NCI-H460 (cell line): ENCODE results near the gene GUCA2A. TPM values are rescaled to one million over a fixed set of nuclear protein-coding genes. Genes with fewer than 3 reads are reported as not detected.
"Not testable (repeated sequence)": the region's sequence is repeated elsewhere in the genome, so short reads cannot be mapped to it uniquely, and the experiment has no call there.

Source experiments
- DNase-seq: peaks from one replicate; pipeline ENCODE4 v3.0.0-alpha.2; 2016; ENCODE audit warnings: low read depth; ENCODE audit errors: extremely low read depth
- polyA plus RNA-seq: library from polyadenylated mRNA; depleted of rRNA; stranded (reverse); fragments of >200 nt; gene quantifications from 2 replicates; pipeline ENCODE4 v1.2.3, GENCODE V29; 2014; cell fraction: nucleus; rRNA removed
- total RNA-seq: library from RNA; depleted of rRNA; stranded (reverse); fragments of >200 nt; shearing (Covaris generic); gene quantifications from 2 replicates; pipeline ENCODE4 v1.2.3, GENCODE V29; 2014; rRNA removed

The GUCA2A gene
- total RNA-seq: not detected in 2 replicates
- polyA plus RNA-seq: not detected in 2 replicates

GRCh38 chr1:42164551-42165420 is at the start of gene GUCA2A:
Gene GUCA2A, minus strand, starts transcription at chr1:42164745. Its CDS starts 33 bp downstream, at chr1:42164712.
- no peak for DNase-seq

- DNase-seq: no peak
Measured at GRCh38 chr1:42211224-42211623, 46.7 kb upstream of the GUCA2A start.

GRCh38 chr1:42210421-42211133 is 46.0 kb upstream of the GUCA2A start:
- DNase-seq: peak; percentile 72

- peak; percentile 63 for DNase-seq
Measured at GRCh38 chr1:42209526-42210251, 45.1 kb upstream of the GUCA2A start.

GRCh38 chr1:42206930-42207329 is 42.4 kb upstream of the GUCA2A start:
- DNase-seq: not testable (repeated sequence)

- no peak for DNase-seq
Measured at GRCh38 chr1:42206164-42206563, 41.6 kb upstream of the GUCA2A start.

- no peak for DNase-seq
Measured at GRCh38 chr1:42201986-42202385, 37.4 kb upstream of the GUCA2A start.

GRCh38 chr1:42198251-42198650 is 33.7 kb upstream of the GUCA2A start:
- DNase-seq: no peak

GRCh38 chr1:42195841-42196240 is 31.3 kb upstream of the GUCA2A start:
- no peak for DNase-seq

- DNase-seq: no peak
Measured at GRCh38 chr1:42192106-42192505, 27.6 kb upstream of the GUCA2A start.

- no peak for DNase-seq
Measured at GRCh38 chr1:42191319-42191718, 26.8 kb upstream of the GUCA2A start.

- no peak for DNase-seq
Measured at GRCh38 chr1:42189931-42190853, 25.6 kb upstream of the GUCA2A start.

- no peak for DNase-seq
Measured at GRCh38 chr1:42186152-42186551, 21.6 kb upstream of the GUCA2A start.

- DNase-seq: no peak
Measured at GRCh38 chr1:42184616-42185015, 20.1 kb upstream of the GUCA2A start.

- no peak for DNase-seq
Measured at GRCh38 chr1:42183957-42184268, 19.4 kb upstream of the GUCA2A start.

- DNase-seq: no peak
Measured at GRCh38 chr1:42183210-42183956, 18.8 kb upstream of the GUCA2A start.

GRCh38 chr1:42181687-42182086 is 17.1 kb upstream of the GUCA2A start:
- DNase-seq: no peak

- no peak for DNase-seq
Measured at GRCh38 chr1:42179900-42180329, 15.4 kb upstream of the GUCA2A start.

- no peak for DNase-seq
Measured at GRCh38 chr1:42179275-42179674, 14.7 kb upstream of the GUCA2A start.
